ENCODE measurements around the gene CYP46A1. TPM values are rescaled to one million over a fixed set of nuclear protein-coding genes. Genes with fewer than 3 reads are reported as not detected.
"Not testable (repeated sequence)": the region's sequence is repeated elsewhere in the genome, so short reads cannot be mapped to it uniquely, and the experiment has no call there.

CYP46A1 gene
- polyA plus RNA-seq, 3 donors: 1.5 to 4.6 (median 2.0) TPM

DNA sequence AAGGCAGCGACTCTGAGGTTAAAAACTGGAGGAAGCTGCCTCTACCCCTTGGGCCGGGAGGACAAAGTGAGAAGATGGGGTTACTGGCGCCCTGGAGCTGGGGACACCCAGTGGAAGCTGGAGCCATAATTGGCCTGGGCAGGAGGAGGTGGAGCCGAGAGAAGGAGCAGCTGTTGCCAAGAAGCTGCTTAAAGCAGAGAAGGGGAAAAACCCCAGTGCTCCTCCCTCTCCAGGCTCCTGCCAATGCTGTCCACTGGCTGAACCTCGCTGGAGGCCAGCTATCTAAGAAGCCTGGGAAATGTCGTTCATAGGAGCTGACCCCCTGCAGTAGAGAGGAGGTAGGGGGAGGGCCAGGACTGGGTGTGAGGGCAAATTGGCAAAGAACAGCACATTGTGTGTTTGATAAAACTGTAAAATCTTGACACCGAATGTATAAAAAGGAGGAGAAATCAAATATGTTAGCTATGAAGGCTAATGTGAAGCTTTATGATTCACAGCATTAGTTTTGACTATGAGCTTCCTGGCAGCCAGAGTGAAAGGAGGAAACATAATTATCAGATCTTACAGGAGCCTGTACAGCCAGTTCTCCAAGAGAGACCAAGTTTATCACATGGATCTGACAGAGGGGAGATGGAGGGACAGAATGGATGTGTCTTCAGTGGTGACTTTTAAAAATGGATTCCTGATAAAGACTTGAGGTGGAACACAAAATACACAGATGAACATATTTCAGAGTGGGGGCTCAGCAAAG is 29.7 kb upstream of the CYP46A1 start:
- peak in 1 of 11 donors; percentile 21 for DNase-seq (ENCODE audit: extremely low read depth in 1 of 11, low read depth in 9 of 11, low spot score in 4 of 11)

DNA sequence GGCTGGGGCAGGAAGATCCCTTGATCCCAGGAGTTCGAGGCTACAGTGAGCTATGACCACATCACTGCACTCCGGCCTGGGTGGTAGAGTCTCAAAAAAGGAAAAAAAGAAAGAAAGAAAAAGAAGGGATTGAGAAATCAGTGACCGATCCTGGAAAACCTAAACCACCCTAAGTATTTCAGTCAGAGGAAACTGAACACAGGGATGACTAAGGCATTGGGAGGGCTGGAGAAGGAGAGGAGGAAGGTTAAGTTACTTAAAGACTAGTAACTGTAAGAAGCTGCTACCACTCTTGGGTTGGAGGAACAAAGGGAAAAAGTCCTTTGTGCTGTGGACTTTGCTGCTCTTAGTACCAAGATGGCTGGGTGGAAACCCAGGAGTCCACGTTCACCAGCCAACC is 28.6 kb upstream of the CYP46A1 start:
- DNase-seq (ENCODE audit: extremely low read depth in 1 of 11, low read depth in 9 of 11, low spot score in 4 of 11): no peak

GRCh38 chr14:99656171-99656570 is 27.9 kb upstream of the CYP46A1 start:
- DNase-seq (ENCODE audit: extremely low read depth in 1 of 11, low read depth in 9 of 11, low spot score in 4 of 11): no peak

DNA sequence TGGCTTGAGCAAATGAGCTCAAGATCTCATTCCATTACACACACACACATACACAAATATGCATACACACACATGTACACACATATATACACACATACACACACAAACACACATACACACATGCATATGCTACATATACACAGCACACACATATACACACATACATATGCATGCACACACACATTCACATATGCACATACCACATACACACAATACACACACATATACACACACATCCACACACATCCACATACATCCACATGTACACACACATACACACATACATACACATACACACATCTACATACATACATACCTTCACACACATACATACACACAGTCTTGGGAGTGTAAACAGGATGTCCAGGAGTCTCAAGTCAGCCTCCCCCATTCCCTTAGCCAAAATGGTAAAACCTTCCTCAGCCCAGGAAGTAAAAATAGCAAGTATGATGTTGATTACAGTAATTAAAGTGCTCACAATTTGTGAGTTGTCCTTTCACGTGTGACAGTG is 26.4 kb upstream of the CYP46A1 start:
- DNase-seq (ENCODE audit: extremely low read depth in 1 of 11, low read depth in 9 of 11, low spot score in 4 of 11): no peak

DNA sequence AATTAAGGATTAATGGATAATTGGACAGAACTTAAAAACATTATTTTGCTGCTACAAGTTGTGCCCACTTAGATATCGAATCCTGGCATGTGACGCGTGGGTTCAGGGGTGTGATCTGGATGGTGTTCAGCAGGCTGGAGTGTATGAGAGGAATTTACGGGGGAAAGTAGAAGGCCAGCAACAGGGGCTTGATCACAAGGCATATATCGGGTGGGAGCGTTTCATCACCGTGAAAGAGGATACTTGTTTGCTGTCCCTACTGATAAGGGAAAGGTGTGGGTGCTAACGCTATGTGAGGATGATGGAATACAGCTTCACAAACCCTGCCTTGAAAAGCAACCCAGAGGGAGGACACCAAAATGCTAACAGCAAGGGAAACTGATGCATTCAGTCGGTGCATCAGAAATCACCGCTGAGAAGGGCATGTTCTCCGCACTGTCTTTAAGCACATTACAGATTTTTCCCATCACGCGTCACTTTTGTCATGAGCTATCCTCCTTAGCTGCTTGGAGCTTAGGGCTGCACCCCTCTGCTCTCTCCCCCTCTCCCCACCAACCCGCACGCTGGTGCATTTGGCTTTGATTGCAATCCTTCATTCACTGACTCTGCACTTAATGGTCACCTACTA is 25.8 kb upstream of the CYP46A1 start:
- no peak for DNase-seq (ENCODE audit: extremely low read depth in 1 of 11, low read depth in 9 of 11, low spot score in 4 of 11)

DNA sequence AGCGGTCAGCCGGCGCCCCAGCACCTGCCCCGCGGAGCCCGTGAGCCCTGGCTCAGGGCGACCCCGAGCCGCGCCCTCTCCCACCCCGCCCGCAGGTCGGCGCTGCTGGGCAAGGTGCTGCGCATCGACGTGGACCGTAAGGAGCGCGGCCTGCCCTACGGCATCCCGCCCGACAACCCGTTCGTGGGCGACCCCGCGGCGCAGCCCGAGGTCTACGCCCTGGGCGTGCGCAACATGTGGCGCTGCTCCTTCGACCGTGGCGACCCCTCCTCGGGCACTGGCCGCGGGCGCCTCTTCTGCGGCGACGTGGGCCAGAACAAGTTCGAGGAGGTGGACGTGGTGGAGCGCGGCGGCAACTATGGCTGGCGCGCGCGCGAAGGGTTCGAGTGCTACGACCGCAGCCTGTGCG is 24.8 kb upstream of the CYP46A1 start:
- no peak for DNase-seq (ENCODE audit: extremely low read depth in 1 of 11, low read depth in 9 of 11, low spot score in 4 of 11)

GRCh38 chr14:99660006-99660566 is 24.0 kb upstream of the CYP46A1 start:
- DNase-seq (ENCODE audit: extremely low read depth in 1 of 11, low read depth in 9 of 11, low spot score in 4 of 11): no peak

DNA sequence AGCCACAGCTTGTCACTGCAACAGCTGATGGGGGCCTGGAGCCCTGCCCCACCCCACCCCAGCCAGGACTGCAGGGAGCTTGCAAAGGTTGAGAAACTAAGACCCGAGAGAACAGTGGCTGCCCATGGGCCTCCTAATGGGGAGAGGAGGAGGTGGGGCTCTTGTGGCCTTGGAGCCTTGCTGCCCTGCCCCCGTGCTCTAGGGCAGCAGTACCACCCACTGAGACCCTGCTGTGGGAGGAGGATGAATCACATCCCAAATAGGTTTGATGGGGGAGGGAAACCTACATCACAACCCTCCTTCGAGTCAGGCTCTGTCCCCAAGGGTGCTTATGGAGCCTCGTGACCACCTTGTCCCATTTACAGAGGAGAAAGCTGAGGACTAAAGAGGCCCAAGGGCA is 23.3 kb upstream of the CYP46A1 start:
- no peak for DNase-seq (ENCODE audit: extremely low read depth in 1 of 11, low read depth in 9 of 11, low spot score in 4 of 11)

DNA sequence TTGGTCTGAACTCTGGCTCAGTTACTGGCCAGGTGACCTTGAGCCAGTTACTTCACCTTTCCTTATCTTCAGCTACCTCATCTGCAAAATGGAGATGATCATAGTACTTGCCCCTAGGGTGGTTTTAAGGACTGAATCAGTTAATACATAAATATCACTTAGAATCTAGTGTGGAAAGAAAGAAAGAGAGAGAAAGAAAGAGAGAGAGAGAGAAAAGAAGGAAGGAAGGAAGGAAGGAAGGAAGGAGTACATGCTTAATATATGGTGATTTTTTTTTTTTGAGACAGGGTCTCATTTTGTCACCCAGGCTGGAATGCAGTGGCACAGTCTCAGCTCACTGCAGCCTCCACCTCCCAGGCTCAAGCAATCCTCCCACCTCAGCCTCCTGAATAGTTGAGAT is 22.9 kb upstream of the CYP46A1 start:
- DNase-seq (ENCODE audit: extremely low read depth in 1 of 11, low read depth in 9 of 11, low spot score in 4 of 11): not testable (repeated sequence)

DNA sequence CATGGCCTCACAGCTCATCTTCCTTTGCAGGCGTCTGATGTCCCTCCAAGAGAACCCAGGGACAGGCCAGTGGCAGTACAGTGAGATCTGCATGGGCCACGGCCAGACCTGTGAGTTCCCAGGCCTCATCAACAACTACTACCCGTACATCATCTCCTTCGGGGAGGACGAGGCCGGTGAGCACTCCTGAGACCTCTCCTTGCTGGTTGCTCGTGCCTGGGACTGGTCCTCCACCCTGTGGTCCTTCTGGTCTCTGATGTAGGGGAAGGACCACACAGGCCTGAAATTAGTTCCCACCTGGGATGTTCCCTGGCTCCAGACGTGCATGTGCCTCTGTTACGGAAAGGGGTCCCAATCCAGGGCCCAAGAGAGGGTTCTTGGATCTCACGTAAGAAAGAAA is 21.3 kb upstream of the CYP46A1 start:
- no peak for DNase-seq (ENCODE audit: extremely low read depth in 1 of 11, low read depth in 9 of 11, low spot score in 4 of 11)

DNA sequence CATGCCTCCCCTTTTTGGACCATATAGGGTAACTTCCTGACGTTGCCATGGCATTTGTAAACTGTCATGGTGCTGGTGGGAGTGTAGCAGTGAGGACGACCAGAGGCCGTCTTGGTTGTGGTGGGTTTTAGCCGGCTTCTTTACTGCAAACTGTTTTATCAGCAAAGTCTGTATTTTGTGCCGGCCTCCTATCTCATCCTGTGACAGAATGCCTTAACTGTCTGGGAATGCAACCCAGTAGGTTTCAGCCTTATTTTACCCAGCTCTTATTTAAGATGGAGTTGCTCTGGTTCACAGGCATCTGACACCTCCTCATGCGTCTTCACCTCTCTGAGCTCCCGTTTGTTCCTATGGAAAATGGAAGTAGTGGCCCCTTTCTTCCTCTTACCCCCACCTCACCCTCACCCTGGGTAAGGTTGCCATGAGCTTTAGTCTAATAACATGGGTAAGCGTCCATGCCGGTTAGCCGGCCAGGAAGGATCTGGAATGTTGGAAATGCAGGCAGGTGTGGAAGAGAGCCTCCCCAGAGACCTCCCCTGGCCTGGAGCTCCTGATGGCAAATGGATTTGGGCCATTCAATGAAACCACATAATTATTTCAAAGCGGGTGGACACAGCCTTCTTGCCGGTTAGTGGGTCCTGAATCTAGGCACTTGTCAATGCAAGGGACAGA is 20.6 kb upstream of the CYP46A1 start:
- DNase-seq (ENCODE audit: extremely low read depth in 1 of 11, low read depth in 9 of 11, low spot score in 4 of 11): no peak

DNA sequence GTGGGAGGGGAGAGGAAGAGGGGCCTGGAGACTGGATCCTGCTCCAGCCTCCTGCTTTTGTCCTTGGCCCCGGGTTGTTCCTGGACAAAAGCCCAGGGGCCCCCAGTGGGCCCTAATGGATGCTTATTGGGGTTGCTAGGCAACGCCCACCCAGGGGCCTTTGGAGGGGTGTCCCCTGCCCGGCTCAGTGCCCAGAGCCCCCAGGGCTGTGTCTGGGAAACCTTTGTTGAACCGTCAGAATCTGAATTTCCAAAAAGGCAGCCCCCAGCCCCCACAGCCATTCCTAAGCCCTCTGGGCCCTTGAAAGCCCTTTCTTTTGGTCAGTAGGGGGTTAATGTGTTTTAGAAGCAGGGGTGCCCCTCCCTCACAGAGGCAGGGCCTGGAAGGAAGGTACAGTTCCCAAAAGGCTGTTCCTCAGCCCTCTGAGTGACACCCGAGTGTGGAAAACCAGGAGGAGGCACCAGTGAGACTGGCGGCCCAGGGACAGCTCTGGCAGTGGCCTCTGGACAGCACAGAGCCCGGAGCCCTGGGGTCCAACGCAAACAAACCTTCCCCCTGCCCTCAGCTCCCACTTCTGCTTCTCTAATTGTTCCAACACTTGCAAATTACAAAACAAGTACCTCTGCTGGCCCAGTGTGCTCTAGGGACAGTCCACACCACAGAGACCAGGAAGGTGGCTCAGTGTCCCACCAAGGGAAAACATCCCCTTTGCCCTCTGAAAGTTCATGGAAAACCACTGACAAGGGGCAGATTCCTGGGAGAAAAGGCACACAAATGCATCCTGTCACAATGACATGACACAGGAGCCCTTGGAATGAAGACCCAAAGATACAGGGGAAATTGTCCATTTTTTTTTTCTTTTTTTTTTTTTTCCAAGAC is 19.8 kb upstream of the CYP46A1 start:
- no peak for DNase-seq (ENCODE audit: extremely low read depth in 1 of 11, low read depth in 9 of 11, low spot score in 4 of 11)

- no peak for DNase-seq (ENCODE audit: extremely low read depth in 1 of 11, low read depth in 9 of 11, low spot score in 4 of 11)
Observed at GRCh38 chr14:99664937-99665273, 19.2 kb upstream of the CYP46A1 start.

- no peak for DNase-seq (ENCODE audit: extremely low read depth in 1 of 11, low read depth in 9 of 11, low spot score in 4 of 11)
Observed at GRCh38 chr14:99666533-99666932, 17.6 kb upstream of the CYP46A1 start.

DNA sequence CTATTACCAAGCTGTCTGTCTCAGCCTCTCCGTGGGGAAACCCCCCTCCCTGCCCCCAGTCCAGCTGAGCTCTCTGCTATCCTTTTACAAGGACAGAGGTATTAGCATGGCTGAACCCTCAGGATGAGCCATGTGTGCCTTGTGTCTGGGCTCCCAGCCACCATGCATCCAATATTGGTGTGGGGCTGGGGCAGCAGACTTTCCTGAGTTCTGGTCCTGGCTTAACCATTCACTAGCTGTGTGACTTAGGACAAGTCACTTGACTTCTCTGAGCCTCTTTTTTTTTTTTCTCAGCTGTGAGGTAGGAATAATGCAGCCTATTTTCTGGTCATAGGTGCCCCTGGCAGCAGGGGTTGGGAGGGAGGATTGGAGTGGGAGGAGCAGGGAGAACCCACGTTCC is 17.1 kb upstream of the CYP46A1 start:
- no peak for DNase-seq (ENCODE audit: extremely low read depth in 1 of 11, low read depth in 9 of 11, low spot score in 4 of 11)

- DNase-seq (ENCODE audit: extremely low read depth in 1 of 11, low read depth in 9 of 11, low spot score in 4 of 11): no peak
Observed at GRCh38 chr14:99667821-99668220, 16.3 kb upstream of the CYP46A1 start.

GRCh38 chr14:99668307-99669295 is 15.5 kb upstream of the CYP46A1 start:
- DNase-seq (ENCODE audit: extremely low read depth in 1 of 11, low read depth in 9 of 11, low spot score in 4 of 11): no peak

All from renal cortex interstitium (tissue), 11 donors.